G401.6 (cell line): ENCODE data around the gene BAG3.
A peak's percentile ranks its signal among the peaks of the same experiment; 100 is the strongest.
"Not testable (repeated sequence)": the region's sequence is repeated elsewhere in the genome, so short reads cannot be mapped to it uniquely, and the experiment has no call there.

ENCODE experiments used
- FAIRE-seq: peaks from 2 replicates; lab custom pipeline; 2012; peaks lifted over from hg19 to GRCh38; lab: Jason Lieb, UNC

BAG3 gene

GRCh38 chr10:119694608-119695007, 43.4 kb downstream of the BAG3 start:
- FAIRE-seq: no peak

DNA sequence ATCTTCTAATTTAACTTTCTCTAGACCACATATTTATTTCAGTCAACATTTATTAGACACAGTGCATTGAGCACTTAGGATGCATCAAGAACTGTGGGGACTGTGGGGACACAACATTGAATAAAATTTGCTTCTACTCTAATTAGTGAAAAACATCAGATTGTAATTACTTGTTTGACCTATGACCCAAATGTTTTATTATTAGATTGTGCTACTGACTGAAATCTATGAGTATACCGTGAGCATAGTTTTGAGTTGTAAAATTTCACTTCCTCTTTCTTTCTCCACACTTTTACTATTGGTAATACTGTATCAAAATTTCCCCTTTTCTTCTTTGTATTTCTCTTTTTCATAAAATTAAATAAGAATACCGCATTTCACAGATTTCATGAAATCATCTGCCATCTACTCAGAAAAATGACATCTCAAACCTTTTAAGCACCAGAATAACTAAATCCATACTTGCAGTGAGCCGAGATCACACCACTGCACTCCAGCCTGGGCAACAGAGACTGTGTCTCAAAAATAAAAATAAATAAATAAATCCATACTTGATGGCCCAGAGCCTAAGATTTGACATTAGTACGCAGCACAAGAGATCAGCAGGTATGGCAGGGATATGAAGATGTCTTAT, 49.3 kb downstream of the BAG3 start:
- no peak for FAIRE-seq

- no peak for FAIRE-seq
Measured at GRCh38 chr10:119701861-119702260, 50.7 kb downstream of the BAG3 start.

DNA sequence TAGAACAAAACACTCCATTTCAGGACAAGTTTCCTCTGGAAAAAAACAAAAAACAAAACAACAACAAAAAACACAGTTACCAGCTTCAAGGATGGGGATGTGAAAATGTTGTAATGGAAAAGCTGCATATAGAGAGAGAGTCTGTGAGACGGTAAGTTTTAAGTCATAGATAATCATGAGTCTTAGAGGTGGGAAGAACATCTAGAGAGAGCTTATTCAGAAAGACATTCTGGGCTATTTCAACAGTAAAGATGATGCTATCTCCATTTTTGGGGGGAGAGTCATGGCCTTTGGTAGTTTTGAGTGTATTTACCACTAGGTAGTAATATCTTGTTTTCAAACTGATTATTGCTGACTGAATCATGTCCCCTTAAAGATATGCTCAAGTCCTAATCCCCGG, 51.4 kb downstream of the BAG3 start:
- FAIRE-seq: no peak

DNA sequence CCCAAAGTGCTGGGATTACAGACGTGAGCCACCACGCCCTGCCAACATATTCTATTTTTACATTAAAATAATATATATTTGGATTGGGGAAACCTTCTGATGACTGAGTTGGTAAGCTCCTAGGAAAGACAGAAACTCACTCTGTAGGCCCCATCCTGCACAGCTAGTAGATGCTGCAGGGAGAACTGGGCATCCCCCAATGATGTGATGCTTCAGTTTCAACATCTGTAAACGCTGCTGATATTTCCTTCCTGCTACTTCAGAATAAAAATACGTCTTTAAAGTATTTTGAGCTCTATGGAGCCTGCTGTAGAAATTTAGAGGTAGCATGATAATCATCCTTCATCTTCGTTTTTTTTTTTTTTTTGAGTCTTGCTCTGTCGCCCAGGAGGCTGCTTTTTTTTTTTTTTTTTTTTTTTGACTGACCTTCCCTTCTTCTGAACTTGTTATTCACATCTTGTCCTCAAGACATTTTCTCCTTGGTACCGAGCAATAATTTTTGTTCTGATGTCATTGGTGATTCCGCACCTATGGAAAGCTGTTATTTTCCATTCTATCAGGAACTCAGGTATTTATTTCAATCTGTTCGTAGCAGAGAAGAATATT, 52.8 kb downstream of the BAG3 start:
- no peak for FAIRE-seq

DNA sequence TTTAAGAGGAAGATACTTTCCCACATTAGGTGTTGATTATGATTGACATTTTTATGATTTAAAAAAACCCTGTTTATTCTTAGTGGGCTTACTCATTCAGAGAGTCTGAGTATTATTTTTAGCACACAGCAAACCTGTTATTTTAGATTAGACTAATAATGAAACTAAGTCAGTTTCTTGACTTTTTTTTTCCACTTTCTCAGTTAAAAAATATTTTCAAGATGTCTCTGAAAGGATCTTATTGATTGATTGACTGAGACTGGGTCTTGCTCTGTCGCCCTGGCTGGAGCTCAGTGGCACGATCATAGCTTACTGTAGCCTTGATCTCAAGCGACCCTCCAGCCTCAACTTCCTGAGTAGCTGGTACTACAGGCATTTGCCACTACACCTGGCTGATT, 54.3 kb downstream of the BAG3 start:
- FAIRE-seq: no peak

DNA sequence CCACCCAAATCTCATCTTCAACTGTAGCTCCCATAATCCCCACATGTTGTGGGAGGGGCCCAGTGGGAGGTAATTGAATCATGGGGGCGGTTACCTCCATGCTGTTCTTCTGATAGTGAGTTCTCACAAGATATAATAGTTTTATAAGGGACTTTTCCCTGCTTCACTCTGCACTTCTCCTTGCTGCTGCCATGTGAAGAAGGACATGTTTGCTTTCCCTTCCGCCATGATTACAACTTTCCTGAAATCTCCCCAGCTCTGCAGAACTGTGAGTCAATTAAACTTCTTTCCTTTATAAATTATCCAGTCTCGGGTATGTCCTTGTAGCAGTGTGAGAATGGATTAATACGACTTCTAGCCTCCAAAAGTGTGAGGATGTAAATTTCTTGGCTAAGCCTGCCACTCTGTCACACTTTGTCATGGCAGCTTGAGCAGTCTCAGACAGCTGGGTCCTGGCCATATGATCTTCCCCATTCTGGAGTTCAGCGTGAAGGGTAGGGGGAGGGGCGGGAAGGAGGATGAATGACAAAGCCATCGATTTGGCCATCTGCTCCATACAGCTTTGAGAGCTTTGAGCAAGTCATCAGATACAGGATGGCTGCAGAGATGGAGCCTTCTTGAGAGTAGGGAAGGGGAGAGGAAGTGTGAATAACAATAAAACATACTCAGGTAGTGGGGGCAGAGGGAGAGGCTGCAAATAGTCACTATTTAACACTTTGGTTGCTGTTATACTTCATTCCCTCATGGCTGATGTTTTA, 55.5 kb downstream of the BAG3 start:
- no peak for FAIRE-seq

DNA sequence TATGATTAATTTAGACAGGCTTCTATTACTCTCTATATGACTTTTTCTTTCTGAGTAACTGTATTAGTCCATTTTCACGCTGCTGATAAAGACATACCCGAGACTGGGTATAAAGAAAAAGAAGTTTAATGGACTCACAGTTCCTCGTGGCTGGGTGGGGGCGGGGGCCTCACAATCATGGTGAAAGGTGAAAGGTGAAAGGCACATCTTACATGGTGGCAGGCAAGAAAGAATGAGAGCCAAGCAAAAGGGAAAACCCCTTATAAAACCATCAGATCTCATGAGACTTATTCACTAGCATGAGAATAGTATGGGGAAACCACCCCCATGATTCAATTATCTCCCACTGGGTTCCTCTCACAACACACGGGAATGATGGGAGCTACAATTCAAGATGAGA, 56.2 kb downstream of the BAG3 start:
- not testable (repeated sequence) for FAIRE-seq

GRCh38 chr10:119710935-119711334, 59.8 kb downstream of the BAG3 start:
- FAIRE-seq: not testable (repeated sequence)

DNA sequence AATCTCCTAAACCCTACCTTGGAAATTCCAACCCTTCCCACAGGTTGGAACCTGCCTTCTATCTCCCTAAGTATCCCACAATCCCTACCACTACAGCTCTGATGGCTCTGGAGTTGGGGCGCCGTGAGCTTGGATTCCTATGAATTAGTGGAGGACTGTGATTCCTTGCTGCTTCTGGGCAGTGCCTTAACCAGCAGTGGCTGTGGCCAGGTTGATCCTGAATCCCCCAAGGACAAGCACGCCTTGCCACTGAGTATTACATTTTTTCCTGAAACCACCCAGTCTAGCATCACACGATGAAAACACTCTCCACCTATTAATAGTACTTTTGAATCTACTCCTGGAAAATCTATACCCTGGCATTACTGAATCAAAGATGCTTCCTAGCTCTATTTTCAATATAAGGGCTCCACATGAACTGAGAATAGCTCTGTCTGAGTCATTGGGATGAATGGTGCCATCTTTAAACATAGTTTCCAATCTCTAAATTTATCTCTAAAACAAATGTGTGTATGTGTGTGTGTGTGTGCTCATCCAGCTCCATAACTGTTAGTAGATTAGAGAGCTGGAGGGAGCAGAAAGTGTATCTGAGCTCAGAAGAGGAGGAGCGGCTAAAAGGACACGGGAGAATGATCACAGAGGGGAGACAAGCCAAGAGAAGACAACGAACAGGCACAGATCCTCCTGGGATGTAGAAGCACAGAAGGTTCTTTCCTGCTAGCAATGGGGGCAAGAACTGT, 62.7 kb downstream of the BAG3 start:
- FAIRE-seq: no peak

GRCh38 chr10:119714484-119714816, 63.3 kb downstream of the BAG3 start:
- no peak for FAIRE-seq

GRCh38 chr10:119715628-119716505, 64.7 kb downstream of the BAG3 start:
- no peak for FAIRE-seq

DNA sequence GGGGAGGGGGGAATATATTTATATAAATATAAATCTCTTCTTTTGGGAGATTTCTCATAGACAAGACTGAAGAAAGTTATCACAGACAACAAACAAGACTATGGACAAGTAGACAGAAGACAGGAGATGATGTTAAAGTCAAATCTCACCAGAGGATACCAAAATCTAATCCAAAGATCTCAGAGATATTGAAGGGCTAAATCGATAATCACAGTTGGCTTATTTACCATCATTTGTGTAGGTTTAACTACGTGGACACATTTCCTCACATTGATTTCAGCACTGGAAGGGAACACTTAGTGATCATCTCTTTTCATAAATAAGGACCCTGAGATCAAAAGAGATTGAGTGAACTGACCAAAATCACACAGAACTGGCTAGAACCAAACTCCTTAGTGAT, 72.0 kb downstream of the BAG3 start:
- FAIRE-seq: no peak

DNA sequence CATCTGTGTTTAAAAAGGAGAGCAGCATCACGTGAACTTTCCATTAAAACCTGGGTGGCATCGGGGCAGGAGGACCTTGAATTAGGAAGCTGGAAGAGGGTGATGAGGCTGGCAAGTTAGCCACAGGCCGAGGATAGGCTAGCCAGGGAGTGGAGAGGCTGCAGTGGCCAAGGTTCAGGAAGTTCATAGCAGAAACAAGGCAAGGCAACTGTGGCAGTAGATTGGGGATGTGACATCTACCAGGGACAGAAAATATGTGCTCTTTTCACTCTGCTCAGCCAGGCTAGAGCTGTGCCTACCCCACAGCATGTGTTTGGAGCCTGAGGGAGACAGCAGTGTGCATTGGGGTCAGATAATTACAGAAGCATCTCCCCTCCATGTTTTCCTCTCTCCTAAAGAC, 72.4 kb downstream of the BAG3 start:
- FAIRE-seq: no peak

DNA sequence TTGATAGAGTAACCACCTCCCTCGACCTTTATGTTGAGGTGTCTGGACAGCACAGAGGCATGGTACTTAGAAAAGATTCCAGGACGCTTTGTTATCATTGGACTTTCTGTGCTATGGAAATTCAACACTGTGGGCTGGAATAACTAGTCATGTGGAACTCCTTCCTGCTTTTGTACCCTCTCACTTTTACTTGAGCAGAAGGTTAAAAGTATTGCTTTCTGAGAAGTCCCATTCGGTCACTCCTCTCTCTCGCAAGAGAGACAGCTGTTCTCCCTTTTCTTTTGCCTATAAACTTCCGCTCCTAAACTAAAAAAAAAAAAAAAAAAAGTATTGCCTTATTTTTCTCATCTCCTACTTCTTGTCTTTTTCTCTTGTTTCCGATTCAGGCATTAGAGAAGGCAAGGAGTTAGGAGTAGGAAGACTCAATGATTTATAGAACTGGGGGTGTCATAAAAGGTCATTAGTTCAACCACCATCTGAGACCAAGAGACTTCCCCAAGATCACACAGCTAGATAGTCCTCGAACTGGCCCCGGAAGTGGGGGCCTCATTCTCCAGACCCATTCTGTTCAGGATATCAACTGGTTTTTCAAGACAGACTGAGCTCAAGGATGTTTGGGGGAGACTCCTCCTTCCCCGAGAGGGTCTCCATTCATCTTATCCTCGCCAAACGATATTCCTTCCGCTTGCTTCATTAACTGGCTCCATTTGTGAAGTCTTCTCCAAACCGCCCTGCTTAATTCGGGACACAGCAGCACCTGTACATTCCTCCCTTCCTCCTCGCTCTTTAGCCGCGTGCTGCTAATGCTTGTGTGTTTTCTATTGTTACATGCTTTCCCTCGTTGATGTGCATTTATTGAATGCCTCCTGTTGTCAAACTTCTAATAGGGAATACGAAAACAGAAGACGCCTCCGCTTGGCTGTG, 73.7 kb downstream of the BAG3 start:
- no peak for FAIRE-seq

DNA sequence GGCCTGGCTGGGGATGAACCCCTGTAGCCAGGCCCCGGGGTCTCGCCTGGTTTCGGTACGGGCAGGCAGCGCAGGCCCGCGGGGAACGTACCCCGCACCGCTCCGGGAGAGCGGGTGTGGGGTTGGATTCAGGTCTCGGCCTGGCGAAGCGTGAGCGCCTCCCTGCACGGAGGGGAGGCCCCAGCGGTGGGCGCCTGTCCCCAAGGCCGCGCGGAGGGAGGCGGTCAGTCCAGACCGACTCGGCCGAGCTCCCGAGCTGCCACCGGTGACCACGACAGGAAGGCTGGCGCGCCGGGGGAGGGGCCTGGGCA, 74.3 kb downstream of the BAG3 start:
- no peak for FAIRE-seq

DNA sequence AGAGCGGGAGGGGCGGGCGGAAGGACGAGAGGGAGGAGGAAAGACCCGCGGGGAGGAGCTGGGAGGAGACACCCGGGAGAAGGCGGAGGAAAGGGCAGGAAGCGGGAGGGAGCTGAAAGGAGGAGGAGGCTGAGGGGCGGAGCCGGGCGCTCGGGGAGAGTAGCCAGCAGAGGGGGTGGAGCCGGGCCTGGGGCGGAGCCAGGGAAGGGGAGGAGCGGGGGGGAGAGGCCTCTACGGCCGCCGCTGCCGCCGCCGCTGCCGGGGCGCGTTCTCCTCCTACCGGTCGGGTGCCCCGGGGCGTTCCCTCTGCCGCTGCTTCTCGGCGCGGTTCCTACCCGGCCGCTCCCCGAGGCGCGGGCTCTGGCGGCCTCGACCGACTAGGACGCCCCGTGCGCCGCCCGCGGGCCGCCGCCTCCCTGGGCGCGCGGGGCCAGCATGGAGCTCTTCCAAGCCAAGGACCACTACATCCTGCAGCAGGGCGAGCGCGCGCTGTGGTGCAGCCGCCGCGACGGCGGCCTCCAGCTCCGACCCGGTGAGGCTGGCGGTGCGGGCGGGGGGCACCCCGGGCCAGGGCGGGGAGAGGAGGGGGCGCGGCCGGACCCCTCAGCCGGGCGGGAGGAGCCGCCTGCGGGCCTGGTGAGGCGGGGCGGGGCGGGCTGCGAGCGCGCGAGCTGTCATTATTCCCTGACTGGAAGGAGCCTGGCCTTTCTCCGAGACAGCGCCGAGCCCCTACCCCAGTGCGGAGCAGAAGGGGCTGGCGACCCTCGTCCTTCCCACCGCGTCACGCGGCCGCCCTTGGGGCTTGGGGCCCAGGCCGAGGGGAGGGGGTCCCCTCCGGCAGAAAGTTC, 74.9 kb downstream of the BAG3 start, which contains the start of gene INPP5F:
TSS of gene INPP5F (plus strand) at position 223 of the 848 bp plus-strand sequence. CDS start at position 436, 213 bp downstream.
- FAIRE-seq: peak; percentile 92

GRCh38 chr10:119726676-119727261, 75.6 kb downstream of the BAG3 start:
- no peak for FAIRE-seq
